ENCODE results near the gene MMP23B. TPM values are rescaled to one million over a fixed set of nuclear protein-coding genes. Genes with fewer than 3 reads are reported as not detected.
"Not testable (repeated sequence)": the region's sequence is repeated elsewhere in the genome, so short reads cannot be mapped to it uniquely, and the experiment has no call there.

The MMP23B gene
- total RNA-seq, 2 donors from 2014 or later, result 3.0 to 5.8 TPM

- H3K27me3 ChIP-seq; DNase-seq; intact Hi-C loops (cut with DNase I); H3K27ac ChIP-seq; H3K4me3 ChIP-seq; H3K4me1 ChIP-seq; H3K9ac ChIP-seq (ENCODE audit: low read depth in 2 of 2, low read length in 2 of 2); H3K9me3 ChIP-seq; H3K36me3 ChIP-seq: not testable (repeated sequence)
Measured at GRCh38 chr1:1640081-1640480, 8.1 kb downstream of the MMP23B start.

DNA sequence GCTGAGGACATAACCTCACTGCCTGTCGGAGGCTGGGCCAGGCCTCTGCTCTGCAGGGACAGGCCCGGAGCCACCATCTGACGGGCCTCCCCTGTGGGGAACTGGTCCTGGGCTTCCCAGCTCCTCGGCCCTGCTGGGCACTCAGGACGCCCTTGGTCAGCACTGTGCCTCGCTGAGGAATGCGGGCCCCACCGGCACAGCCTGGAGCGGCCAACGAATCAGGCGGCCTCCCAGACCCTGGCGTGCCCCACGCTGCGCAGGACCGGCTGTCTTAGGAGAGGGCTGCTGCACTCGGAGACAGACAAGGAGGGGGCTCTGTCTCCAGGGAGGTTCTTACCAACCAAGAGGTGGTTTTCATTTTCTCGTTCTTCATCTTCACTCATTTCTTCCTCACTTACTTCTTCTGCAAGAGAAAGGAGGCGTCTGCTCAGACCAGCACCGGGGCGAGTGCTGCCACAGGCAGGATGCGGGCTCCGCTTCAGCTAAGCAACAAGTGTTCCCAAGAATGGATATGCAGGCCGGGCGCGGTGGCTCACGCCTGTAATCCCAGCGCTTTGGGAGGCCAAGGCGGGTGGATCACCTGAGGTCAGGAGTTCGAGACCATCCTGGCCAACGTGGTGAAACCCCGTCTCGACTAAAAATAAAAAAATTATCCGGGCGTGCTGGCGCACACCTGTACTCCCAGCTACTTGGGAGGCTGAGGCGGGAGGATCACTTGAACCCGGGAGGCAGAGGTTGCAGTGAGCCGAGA is 8.9 kb downstream of the MMP23B start:
- H3K27me3 ChIP-seq; H3K9me3 ChIP-seq; DNase-seq; H3K27ac ChIP-seq; H3K36me3 ChIP-seq; intact Hi-C loops (cut with DNase I); H3K4me3 ChIP-seq; H3K9ac ChIP-seq (ENCODE audit: low read depth in 2 of 2, low read length in 2 of 2); H3K4me1 ChIP-seq: not testable (repeated sequence)

DNA sequence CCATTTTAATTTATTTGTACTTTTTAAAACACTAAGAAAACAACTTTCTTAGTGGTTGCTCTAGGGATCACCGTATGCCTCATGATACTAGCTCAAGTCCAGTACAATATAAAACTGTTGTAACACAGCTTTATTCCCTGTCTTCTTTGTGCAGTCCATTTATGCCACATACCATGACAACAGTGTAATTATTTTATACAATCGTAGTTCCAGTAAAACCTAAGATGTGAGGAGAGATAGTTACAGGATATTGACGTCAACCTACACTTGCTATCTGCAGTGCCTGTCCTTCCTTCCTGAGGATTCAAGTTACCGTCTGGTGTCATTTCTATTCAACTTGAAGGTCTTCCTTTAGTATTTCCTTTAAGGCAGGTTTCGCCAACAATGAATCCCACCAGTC is 14.4 kb downstream of the MMP23B start:
- H3K27ac ChIP-seq; H3K36me3 ChIP-seq; DNase-seq; H3K4me1 ChIP-seq; H3K9ac ChIP-seq (ENCODE audit: low read depth in 2 of 2, low read length in 2 of 2); H3K9me3 ChIP-seq; intact Hi-C loops (cut with DNase I); H3K27me3 ChIP-seq; H3K4me3 ChIP-seq: not testable (repeated sequence)

- H3K4me1 ChIP-seq; H3K9me3 ChIP-seq; H3K27me3 ChIP-seq; intact Hi-C loops (cut with DNase I); H3K4me3 ChIP-seq; H3K36me3 ChIP-seq; DNase-seq: not testable (repeated sequence)
- Histone ChIP-seq H3K27ac (peak overlapping the region; percentile 81), H3K9ac (ENCODE audit: low read depth in 2 of 2, low read length in 2 of 2) (peak overlapping the region in 1 of 2 donors; percentile 26)
Measured at GRCh38 chr1:1647567-1648241, 15.7 kb downstream of the MMP23B start.

GRCh38 chr1:1648265-1648664 is 16.3 kb downstream of the MMP23B start:
- intact Hi-C loops (cut with DNase I); H3K4me1 ChIP-seq; H3K27me3 ChIP-seq; H3K36me3 ChIP-seq; H3K4me3 ChIP-seq; H3K9me3 ChIP-seq: not testable (repeated sequence)
- DNase-seq, result peak; percentile 92
- peak overlapping the region; percentile 81 for H3K27ac ChIP-seq
- peak overlapping the region; percentile 12 to 61 for H3K9ac ChIP-seq (ENCODE audit: low read depth in 2 of 2, low read length in 2 of 2)

DNA sequence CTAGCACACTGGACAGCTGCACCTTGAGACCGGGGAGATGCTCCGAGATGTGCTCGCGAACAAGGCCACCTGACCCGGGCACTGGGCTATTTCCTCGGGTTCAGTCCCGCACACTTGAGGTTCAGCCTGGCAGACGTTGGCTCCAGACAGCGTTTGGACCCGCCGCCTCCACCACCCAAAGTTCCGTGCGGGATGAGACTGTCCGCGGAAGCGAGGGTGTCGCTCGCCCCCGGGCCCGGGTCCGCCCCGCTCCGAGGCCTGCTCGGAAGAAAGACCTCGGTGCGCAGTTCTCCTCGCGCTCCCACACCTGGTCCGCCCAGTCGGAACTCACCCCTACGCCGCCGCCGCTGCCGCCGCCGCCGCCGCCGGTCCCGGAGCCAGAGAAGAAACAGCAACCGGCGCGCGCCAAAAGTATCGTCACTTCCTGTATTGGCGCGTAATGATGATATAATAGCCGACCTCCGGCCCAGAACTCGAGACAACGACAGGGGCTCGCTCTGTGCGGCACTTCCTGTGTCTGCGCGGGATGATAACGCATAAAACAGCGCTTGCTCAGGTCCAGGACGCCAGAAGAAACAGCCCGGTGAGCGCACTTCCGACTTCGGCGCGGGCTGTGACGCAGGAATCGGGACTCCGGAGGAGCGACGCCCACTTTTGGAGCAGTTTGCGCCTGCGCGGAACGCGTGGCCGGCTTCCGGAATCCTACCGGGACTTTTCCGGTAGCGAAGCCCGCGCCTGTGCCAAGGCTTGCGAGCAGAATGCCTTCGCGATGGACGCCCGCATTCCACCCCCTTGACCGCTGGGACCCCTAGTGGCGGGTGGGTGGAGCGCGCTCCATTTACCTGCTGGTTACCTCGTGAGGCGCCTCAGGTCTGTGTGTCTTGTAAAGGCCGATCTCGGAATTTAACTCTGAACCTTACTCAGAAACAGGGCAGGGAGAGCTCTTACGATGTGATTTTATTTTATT is 26.9 kb downstream of the MMP23B start, which contains the start of gene CDK11B:
CDK11B (minus strand) TSS at position 422 of the 967 bp plus-strand sequence. CDS start 1,519 bp downstream, outside the sequence.
- peak; percentile 36 for TF ChIP-seq CTCF (IDR thresholded peaks at IDR 0.05)
- H3K27ac ChIP-seq, result peak within 1 kb of the TSS; percentile 99
- intact Hi-C loops (cut with DNase I); H3K4me1 ChIP-seq; H3K27me3 ChIP-seq; H3K36me3 ChIP-seq; H3K9me3 ChIP-seq: not testable (repeated sequence)
- DNase-seq, result peak; percentile 97
- H3K9ac ChIP-seq (ENCODE audit: low read depth in 2 of 2, low read length in 2 of 2), result peak within 1 kb of the TSS; percentile 28 to 83
- peak within 1 kb of the TSS; percentile 46 for H3K4me3 ChIP-seq

DNA sequence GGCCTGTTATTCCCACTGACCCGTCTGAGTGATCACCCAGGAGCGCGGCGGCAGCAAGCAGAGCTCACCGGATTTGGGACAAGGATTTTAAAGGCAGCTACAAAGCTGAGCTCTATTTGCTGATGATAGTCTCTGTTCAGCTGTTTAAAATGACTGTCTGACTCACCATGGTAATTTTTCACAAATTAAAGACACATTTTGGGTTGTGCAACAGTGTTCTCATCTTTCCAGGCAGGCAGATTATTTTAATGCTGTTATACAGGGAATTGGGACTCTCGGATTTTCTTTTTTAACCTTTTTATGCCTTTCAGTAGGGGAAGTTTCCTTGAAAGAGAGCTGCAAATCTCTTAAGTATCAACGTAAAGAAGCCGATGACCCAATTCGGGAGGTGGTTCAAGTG is 30.4 kb downstream of the MMP23B start:
- DNase-seq; H3K9ac ChIP-seq (ENCODE audit: low read depth in 2 of 2, low read length in 2 of 2); H3K4me3 ChIP-seq; H3K27me3 ChIP-seq; H3K4me1 ChIP-seq; intact Hi-C loops (cut with DNase I); H3K9me3 ChIP-seq; H3K36me3 ChIP-seq: not testable (repeated sequence)
- H3K27ac ChIP-seq, result peak overlapping the region; percentile 47

DNA sequence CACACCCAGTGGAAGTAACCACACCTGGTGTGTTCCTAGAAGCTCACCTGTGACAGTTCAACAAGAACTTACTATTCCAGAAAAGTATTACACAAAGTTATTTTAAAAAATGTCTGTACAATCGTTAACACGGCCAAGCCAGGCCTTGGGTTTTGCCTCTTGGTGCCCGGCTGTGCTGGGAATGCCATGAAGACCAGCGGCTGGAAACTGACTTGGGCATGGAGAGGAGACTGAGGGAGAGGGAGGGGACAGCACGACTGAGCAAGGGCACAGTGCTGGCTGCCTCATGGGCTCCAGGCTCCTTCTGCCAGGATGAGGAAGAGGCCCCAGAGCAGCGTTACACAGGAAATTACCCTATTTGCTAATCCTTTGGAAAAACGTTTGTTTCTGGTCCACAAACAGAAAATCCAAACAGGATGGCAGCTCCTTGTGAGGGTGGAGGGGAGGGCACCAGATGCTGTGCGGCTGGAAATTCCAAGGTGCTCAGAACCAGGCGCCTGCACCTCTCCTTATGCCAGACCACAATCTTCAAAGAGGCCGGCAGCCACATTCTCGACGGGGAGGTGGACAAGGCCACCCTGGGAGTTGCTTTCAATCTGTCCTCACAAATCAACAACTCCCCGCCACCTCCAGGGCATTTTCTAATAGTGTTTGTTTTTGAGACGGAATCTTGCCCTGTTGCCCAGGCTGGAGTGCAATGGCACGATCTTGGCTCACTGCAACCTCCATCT is 31.0 kb downstream of the MMP23B start:
- DNase-seq, result peak; percentile 24
- peak overlapping the region; percentile 47 for H3K27ac ChIP-seq
- not testable (repeated sequence) for H3K9ac ChIP-seq (ENCODE audit: low read depth in 2 of 2, low read length in 2 of 2)

GRCh38 chr1:1664318-1664717 is 32.3 kb downstream of the MMP23B start:
- H3K36me3 ChIP-seq; H3K27ac ChIP-seq; H3K4me3 ChIP-seq; DNase-seq; H3K27me3 ChIP-seq; H3K9ac ChIP-seq (ENCODE audit: low read depth in 2 of 2, low read length in 2 of 2); H3K9me3 ChIP-seq; intact Hi-C loops (cut with DNase I); H3K4me1 ChIP-seq: not testable (repeated sequence)

More for the DNA sequence above, 31.0 kb downstream of the MMP23B start:
- H3K4me3 ChIP-seq; H3K9me3 ChIP-seq; H3K36me3 ChIP-seq; intact Hi-C loops (cut with DNase I); H3K4me1 ChIP-seq; H3K27me3 ChIP-seq: not testable (repeated sequence)
